Islet of Langerhans (tissue), 1 donor: ENCODE results near the gene TMEM151A.
A peak's percentile ranks its signal among the peaks of the same experiment; 100 is the strongest.
"Not testable (repeated sequence)": the region's sequence is repeated elsewhere in the genome, so short reads cannot be mapped to it uniquely, and the experiment has no call there.

Source experiments
- FAIRE-seq: peaks from one replicate; lab custom pipeline; 2011; peaks lifted over from hg19 to GRCh38; lab: Jason Lieb, UNC

The TMEM151A gene

GRCh38 chr11:66267379-66268243 lies 24.1 kb upstream of the TMEM151A start:
- FAIRE-seq, result no peak

- peak; percentile 81 for FAIRE-seq
Observed at GRCh38 chr11:66268244-66268951, 23.3 kb upstream of the TMEM151A start, which contains the start of gene RAB1B. RAB1B (plus strand) TSS chr11:66268639; CDS start chr11:66268680, 41 bp downstream.

GRCh38 chr11:66268952-66269905 lies 22.5 kb upstream of the TMEM151A start:
- FAIRE-seq, result no peak

GRCh38 chr11:66271816-66272215 lies 19.9 kb upstream of the TMEM151A start:
- FAIRE-seq, result no peak

- FAIRE-seq, result no peak
Observed at GRCh38 chr11:66272596-66272995, 19.1 kb upstream of the TMEM151A start.

- FAIRE-seq, result no peak
Observed at GRCh38 chr11:66274219-66274618, 17.5 kb upstream of the TMEM151A start.

- FAIRE-seq, result no peak
Observed at GRCh38 chr11:66275396-66275795, 16.3 kb upstream of the TMEM151A start.

- FAIRE-seq, result no peak
Observed at GRCh38 chr11:66275984-66276612, 15.6 kb upstream of the TMEM151A start.

GRCh38 chr11:66276619-66277018 lies 15.1 kb upstream of the TMEM151A start:
- not testable (repeated sequence) for FAIRE-seq

GRCh38 chr11:66277064-66277463 lies 14.6 kb upstream of the TMEM151A start:
- not testable (repeated sequence) for FAIRE-seq

GRCh38 chr11:66277471-66278362 lies 14.0 kb upstream of the TMEM151A start, which contains the start of gene CNIH2:
CNIH2 (plus strand) TSS chr11:66278175; CDS start chr11:66278457, 282 bp downstream.
- no peak for FAIRE-seq

GRCh38 chr11:66278363-66279091 lies 13.2 kb upstream of the TMEM151A start:
- no peak for FAIRE-seq

- no peak for FAIRE-seq
Observed at GRCh38 chr11:66279092-66279734, 12.5 kb upstream of the TMEM151A start.

- FAIRE-seq, result no peak
Observed at GRCh38 chr11:66280428-66280827, 11.3 kb upstream of the TMEM151A start.

- no peak for FAIRE-seq
Observed at GRCh38 chr11:66281001-66281400, 10.7 kb upstream of the TMEM151A start.

GRCh38 chr11:66281776-66282467 lies 9.8 kb upstream of the TMEM151A start:
- no peak for FAIRE-seq

- no peak for FAIRE-seq
Observed at GRCh38 chr11:66282468-66283455, 8.9 kb upstream of the TMEM151A start.
